Panc1 (cell line): Measurements from ENCODE around the gene CRIM1.

Experiments
- POLR2AphosphoS5 ChIP-seq: IDR thresholded peaks from 2 replicates; pipeline ENCODE4 v1.6.1; 2012; ENCODE audit warnings: mild to moderate bottlenecking, low read depth, low read length, moderate library complexity
- REST ChIP-seq, 2 experiments: IDR thresholded peaks; 2 replicates each; pipeline ENCODE4 v1.6.1; 2011 to 2012; ENCODE audit warnings: low read depth in 2 of 2, control low read depth in 1 of 2, low read length in 1 of 2, mild to moderate bottlenecking in 1 of 2, moderate library complexity in 1 of 2; ENCODE audit not compliant: insufficient read depth in 1 of 2
- SIN3A ChIP-seq: IDR thresholded peaks from 2 replicates; pipeline ENCODE4 v1.6.1; 2012; ENCODE audit warnings: low read depth, mild to moderate bottlenecking, low read length, moderate library complexity, borderline replicate concordance; ENCODE audit not compliant: insufficient read depth
- TF ChIP-seq, protein P1 (sequence below): fragments of 450-650 bp; IDR thresholded peaks from 2 replicates; pipeline ENCODE4 v1.5.1; 2017; ENCODE audit warnings: mild to moderate bottlenecking

GRCh38 chr2:36351736-36352349 lies 3.7 kb upstream of the CRIM1 start:
- TF ChIP-seq, protein P1, sequence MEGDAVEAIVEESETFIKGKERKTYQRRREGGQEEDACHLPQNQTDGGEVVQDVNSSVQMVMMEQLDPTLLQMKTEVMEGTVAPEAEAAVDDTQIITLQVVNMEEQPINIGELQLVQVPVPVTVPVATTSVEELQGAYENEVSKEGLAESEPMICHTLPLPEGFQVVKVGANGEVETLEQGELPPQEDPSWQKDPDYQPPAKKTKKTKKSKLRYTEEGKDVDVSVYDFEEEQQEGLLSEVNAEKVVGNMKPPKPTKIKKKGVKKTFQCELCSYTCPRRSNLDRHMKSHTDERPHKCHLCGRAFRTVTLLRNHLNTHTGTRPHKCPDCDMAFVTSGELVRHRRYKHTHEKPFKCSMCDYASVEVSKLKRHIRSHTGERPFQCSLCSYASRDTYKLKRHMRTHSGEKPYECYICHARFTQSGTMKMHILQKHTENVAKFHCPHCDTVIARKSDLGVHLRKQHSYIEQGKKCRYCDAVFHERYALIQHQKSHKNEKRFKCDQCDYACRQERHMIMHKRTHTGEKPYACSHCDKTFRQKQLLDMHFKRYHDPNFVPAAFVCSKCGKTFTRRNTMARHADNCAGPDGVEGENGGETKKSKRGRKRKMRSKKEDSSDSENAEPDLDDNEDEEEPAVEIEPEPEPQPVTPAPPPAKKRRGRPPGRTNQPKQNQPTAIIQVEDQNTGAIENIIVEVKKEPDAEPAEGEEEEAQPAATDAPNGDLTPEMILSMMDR = peak; percentile 75
- TF ChIP-seq REST (IDR thresholded peaks at IDR 0.05; ENCODE audit: insufficient read depth in 1 of 2, low read depth in 2 of 2, low read length in 1 of 2) (no peak), POLR2AphosphoS5 (no peak), SIN3A (no peak)
